ENCODE measurements around the gene FUZ.

- TF ChIP-seq POLR2AphosphoS5 (IDR thresholded peaks at IDR 0.05) = no peak
- TF ChIP-seq CTCF (IDR thresholded peaks at IDR 0.05; ENCODE audit: poor library complexity, severe bottlenecking) = no peak
- no peak for TF ChIP-seq RAD21 (conservative IDR thresholded peaks at IDR 0.05)
- TF ChIP-seq EP300 (conservative IDR thresholded peaks at IDR 0.05; ENCODE audit: poor library complexity, severe bottlenecking) = no peak
- no peak for TF ChIP-seq REST (IDR thresholded peaks at IDR 0.05; ENCODE audit: borderline replicate concordance)
- TF ChIP-seq TAF1 (IDR thresholded peaks at IDR 0.05; ENCODE audit: low read depth) = no peak
Observed at GRCh38 chr19:49836176-49837008, 23.3 kb upstream of the FUZ start.

All from neural cell (in vitro differentiated cells).